GM21723 (cell line): ENCODE data around the gene LRRC4C.
"Not testable (repeated sequence)": the region's sequence is repeated elsewhere in the genome, so short reads cannot be mapped to it uniquely, and the experiment has no call there.

ENCODE experiments used
- ATAC-seq: cut with Tn5 transposase; IDR thresholded peaks from one replicate; pipeline ENCODE4 v1.9.1; 2021; ENCODE audit warnings: mild to moderate bottlenecking, moderate library complexity; ENCODE audit not compliant: unreplicated experiment

Gene LRRC4C

DNA sequence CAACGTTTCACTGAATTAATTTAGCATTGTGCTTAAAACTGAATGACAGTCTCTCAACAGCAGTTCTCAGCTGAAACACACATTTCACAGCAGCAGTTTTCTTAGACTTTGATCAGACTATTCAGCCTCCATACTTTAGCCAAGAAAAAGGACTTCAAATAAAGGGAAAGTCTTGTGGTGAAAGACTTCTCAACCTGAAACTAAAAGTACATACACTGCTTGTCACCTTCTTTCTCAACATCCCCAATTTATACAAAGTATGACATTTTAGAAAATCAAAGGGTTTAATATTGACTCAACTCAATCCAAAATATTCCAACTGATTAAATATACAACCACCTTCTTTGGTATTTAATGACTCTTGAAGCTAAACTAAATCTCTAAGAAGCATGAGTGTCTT lies 419.0 kb downstream of the LRRC4C start:
- ATAC-seq = no peak

DNA sequence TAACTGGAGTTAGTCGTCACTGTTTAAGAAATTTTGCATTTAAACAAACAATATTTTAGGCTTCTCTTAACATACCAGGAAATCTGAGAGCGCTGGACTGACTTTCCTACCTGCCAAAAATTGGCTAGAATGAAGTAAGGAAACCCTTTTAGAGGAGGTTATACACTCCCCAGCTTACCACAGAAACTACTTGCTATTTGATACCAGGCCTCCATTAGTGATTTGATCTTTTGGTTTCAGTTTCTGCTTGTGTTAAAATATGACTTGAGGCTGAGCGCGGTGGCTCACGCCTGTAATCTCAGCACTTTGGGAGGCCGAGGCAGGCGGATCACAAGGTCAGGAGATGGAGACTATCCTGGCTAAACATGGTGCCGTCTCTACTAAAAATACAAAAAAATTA lies 419.9 kb downstream of the LRRC4C start:
- ATAC-seq = no peak

GRCh38 chr11:41031551-41032060 lies 427.8 kb downstream of the LRRC4C start:
- no peak for ATAC-seq

GRCh38 chr11:41020259-41020658 lies 439.2 kb downstream of the LRRC4C start:
- no peak for ATAC-seq

DNA sequence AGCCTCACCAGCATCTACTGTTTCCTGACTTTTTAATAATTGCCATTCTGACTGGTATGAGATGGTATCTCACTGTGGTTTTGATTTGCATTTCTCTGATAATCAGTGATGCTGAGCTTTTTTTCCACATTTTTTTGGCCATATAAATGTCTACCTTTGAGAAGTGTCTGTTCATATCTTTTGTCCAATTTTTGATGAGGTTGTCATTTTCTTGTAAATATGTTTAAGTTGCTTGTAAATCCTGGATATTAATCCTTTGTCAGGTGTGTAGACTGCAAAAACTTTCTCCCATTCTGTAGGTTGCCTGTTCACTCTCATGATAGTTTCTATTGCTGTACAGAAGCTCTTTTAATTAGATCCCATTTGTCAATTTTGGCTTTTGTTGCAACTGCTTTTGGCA lies 439.8 kb downstream of the LRRC4C start:
- not testable (repeated sequence) for ATAC-seq

- ATAC-seq = no peak
These were observed 441.2 kb downstream of the LRRC4C start for GRCh38 chr11:41018224-41018623.

- no peak for ATAC-seq
These were observed 448.9 kb downstream of the LRRC4C start for GRCh38 chr11:41010361-41011050.

GRCh38 chr11:41005986-41006385 lies 453.5 kb downstream of the LRRC4C start:
- no peak for ATAC-seq

DNA sequence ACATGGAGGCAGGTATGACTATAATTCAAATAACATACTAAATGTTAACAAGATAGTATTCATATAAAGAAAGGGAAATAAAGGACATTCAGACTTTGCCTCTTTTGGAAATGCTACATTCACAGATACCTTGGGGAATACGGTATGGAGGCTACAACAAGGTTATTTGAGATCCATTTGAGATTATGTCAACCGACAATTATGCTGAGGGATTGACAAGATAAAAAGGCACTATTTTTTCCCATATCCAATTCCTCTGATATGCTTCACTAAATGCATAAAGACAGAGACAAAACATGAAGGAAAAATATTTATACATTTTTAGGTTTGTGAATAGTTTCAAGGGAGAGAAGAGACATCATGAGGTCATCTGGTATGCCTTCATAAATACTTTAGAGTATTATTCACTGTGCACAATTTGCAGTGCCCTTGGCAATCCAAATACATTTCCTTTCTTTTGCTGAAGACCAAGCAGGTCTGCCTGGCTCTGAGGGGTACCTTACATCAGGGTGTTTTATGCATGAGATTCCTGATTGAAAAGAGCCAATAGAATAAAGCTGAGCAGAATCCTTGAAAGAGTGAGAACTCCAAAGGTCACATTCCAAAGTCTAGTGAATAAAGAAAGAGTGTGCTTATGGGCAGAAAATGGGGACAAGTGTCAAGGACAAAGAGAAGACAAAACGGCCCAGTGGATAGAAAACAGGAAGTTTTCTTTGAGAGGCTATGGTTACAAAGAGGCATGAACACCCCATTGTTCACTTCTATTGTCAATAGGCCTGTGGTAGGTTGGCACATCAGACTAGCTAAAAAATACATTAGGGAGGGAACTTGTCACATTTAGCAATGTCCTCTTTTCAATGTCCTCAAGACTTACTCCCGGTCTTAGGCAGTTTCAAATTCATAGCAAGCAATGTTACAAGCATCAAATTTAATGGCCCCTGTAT lies 455.8 kb downstream of the LRRC4C start:
- no peak for ATAC-seq

DNA sequence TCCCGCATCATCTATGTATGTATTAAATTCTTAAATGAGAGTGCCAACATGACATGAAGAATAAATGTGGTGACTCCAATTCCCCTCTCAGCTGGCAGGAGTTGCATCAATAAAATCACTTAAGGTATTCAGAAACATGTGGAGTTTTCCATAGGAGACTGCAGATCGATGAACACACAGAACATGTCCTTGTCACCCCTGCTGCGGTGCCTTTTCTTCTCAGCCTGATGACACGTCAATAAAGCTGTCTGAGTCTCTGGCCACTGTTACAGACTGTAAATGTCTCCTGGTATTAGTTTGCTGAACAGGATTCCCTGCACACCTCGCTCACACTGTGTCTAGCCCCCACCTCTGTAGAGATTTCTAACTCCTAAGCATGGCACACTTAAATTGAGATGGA lies 460.5 kb downstream of the LRRC4C start:
- no peak for ATAC-seq

DNA sequence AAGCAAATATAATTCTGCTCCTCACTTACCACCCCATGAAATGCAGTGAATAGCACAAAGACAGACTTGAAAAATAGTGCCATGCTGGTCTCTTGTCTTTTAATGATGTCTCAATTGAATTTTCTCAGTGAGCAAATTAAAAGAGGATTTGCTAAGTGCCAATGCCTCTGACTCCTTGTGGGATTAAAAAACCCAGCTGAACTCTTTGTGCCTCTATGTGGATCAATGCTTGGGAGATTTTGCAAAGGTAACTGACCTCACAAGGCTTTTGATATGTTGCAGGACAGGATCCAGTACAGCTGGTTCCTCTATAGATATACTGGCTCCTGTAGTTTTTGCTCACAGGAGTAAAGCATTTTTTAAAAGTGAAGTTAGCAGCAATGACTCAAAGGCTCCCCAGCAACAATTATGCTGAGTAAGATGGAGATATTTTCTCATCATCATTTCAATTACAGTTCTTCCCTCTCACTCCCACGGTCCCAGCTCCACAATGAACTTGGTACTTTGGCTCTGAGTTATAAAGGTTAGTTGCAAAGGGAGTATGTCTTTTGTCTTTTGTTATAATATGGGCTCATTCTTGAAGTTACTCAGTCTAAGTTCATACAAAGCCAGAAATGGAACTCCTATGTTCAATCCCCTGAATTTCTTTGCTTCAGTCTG lies 471.5 kb downstream of the LRRC4C start:
- ATAC-seq = no peak

- no peak for ATAC-seq
These were observed 473.1 kb downstream of the LRRC4C start for GRCh38 chr11:40986320-40986719.

GRCh38 chr11:40975076-40975475 lies 484.4 kb downstream of the LRRC4C start:
- no peak for ATAC-seq

GRCh38 chr11:40974186-40974795 lies 485.2 kb downstream of the LRRC4C start:
- no peak for ATAC-seq

- no peak for ATAC-seq
These were observed 500.7 kb downstream of the LRRC4C start for GRCh38 chr11:40958707-40959106.

DNA sequence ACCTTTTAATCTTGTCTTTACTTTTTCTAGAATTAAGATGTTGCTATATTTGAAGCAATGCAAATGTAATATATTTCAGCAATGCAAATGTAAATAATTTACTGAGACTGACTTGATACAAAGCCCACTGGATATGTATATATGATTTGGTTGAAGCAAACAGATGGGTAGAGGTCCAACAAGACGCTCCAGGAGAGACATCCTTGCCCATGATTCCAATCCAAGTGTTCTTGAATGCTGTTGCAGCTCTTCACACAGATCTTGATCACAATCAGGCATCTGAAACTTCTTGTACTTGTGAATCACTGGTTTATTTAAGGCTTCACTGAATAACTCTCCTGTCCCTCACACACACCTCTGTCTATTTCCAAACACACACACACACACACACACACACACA lies 507.0 kb downstream of the LRRC4C start:
- ATAC-seq = no peak

- ATAC-seq = no peak
These were observed 521.5 kb downstream of the LRRC4C start for GRCh38 chr11:40938002-40938401.

- no peak for ATAC-seq
These were observed 534.5 kb downstream of the LRRC4C start for GRCh38 chr11:40924915-40925314.

DNA sequence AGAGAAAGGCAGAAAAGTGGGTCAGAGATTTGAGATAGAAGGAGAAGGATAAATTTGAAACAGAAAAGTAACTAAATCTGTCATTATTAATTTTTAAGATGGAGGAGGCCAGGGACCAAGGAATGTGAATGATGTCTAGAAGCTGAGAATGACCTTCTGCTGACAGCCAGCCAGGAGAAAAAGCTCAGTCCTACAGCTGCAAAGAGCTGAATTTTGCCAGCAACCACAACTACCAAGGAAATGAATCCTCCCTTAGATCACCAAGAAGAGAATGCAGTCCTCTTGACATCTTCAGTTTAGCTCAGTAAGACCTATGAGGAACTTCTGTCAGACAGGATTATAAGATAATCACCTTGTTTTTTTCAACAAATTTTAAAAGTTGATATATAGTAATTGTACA lies 538.2 kb downstream of the LRRC4C start:
- no peak for ATAC-seq

- not testable (repeated sequence) for ATAC-seq
These were observed 548.7 kb downstream of the LRRC4C start for GRCh38 chr11:40910774-40911173.

DNA sequence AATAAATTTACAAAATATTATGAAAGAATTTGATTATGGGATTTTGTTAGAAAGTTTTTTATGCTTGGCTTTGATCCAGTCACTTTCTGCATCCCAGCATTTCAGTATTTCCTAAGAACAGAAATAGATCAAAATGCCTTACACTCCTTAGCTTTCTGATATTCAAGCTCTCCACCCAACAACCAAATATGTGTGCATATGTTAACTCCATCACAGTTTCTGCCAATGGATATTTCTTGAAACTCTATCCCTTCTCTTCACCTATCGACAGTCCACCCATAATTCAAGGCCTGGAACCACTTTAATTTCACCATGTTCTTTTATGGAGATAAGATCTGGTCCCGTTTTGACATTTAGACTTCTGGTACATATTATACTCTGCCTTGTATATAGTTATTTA lies 565.0 kb downstream of the LRRC4C start:
- ATAC-seq = no peak
